ENCODE results near the gene PCDH15. TPM values are rescaled to one million over a fixed set of nuclear protein-coding genes. Genes with fewer than 3 reads are reported as not detected.
A peak's percentile ranks its signal among the peaks of the same experiment; 100 is the strongest.

Gene PCDH15
- polyA plus RNA-seq, 1 of the 3 experiments (the other 2 are of a cell fraction) = 0.03 TPM

- H3K4me2 ChIP-seq = no peak overlapping the region
- H3K27me3 ChIP-seq (ENCODE audit: insufficient read depth) = no peaks in the 10 kb centered on the region
- TF ChIP-seq SMC3 (IDR thresholded peaks at IDR 0.05; ENCODE audit: low read depth, low read length) = peak; percentile 24; the same call in 1 of the 2 replicates
- no peak for TF ChIP-seq RXRA (IDR thresholded peaks at IDR 0.05; ENCODE audit: borderline replicate concordance, low read depth)
- peak; percentile 55 for TF ChIP-seq RAD21 (IDR thresholded peaks at IDR 0.05; ENCODE audit: low read length)
- TF ChIP-seq, protein P1, sequence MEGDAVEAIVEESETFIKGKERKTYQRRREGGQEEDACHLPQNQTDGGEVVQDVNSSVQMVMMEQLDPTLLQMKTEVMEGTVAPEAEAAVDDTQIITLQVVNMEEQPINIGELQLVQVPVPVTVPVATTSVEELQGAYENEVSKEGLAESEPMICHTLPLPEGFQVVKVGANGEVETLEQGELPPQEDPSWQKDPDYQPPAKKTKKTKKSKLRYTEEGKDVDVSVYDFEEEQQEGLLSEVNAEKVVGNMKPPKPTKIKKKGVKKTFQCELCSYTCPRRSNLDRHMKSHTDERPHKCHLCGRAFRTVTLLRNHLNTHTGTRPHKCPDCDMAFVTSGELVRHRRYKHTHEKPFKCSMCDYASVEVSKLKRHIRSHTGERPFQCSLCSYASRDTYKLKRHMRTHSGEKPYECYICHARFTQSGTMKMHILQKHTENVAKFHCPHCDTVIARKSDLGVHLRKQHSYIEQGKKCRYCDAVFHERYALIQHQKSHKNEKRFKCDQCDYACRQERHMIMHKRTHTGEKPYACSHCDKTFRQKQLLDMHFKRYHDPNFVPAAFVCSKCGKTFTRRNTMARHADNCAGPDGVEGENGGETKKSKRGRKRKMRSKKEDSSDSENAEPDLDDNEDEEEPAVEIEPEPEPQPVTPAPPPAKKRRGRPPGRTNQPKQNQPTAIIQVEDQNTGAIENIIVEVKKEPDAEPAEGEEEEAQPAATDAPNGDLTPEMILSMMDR (IDR thresholded peaks at IDR 0.05) = peak; percentile 43
- TF ChIP-seq, protein P2, sequence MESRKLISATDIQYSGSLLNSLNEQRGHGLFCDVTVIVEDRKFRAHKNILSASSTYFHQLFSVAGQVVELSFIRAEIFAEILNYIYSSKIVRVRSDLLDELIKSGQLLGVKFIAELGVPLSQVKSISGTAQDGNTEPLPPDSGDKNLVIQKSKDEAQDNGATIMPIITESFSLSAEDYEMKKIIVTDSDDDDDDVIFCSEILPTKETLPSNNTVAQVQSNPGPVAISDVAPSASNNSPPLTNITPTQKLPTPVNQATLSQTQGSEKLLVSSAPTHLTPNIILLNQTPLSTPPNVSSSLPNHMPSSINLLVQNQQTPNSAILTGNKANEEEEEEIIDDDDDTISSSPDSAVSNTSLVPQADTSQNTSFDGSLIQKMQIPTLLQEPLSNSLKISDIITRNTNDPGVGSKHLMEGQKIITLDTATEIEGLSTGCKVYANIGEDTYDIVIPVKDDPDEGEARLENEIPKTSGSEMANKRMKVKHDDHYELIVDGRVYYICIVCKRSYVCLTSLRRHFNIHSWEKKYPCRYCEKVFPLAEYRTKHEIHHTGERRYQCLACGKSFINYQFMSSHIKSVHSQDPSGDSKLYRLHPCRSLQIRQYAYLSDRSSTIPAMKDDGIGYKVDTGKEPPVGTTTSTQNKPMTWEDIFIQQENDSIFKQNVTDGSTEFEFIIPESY (IDR thresholded peaks at IDR 0.05; ENCODE audit: borderline replicate concordance, low read depth) = no peak
- no peak for TF ChIP-seq YY1 (IDR thresholded peaks at IDR 0.05; ENCODE audit: low read depth)
- no peak for TF ChIP-seq SIN3A (IDR thresholded peaks at IDR 0.05; ENCODE audit: borderline replicate concordance, low read depth, low read length)
- 6% methylated on average over 3 of the region's 3 CpGs for WGBS (ENCODE audit: low lambda C conversion rate)
- H3K9me2 ChIP-seq = no peaks in the 10 kb centered on the region
- H3K9ac ChIP-seq = no peak overlapping the region
- no peaks in the 10 kb centered on the region for H3K4me1 ChIP-seq (ENCODE audit: control insufficient read depth in 1 of 2, insufficient read depth in 2 of 2, low read depth in 1 of 2, low read length in 1 of 2)
- no peaks in the 10 kb centered on the region for H3K36me3 ChIP-seq (replicated peaks in 1 of 2; ENCODE audit: control insufficient read depth in 1 of 2, insufficient read depth in 2 of 2, low read length in 1 of 2)
- no peak overlapping the region for H3K4me3 ChIP-seq (ENCODE audit: low read depth in 2 of 2, low read length in 1 of 2)
- H3K27ac ChIP-seq (ENCODE audit: low read depth in 2 of 2, low read length in 1 of 2) = no peak overlapping the region
- H3K9me3 ChIP-seq = no peaks in the 10 kb centered on the region
- POLR2A ChIA-PET = no interaction called here
- peak; percentile 23 for DNase-seq
- CTCF ChIA-PET = interaction anchor here (0.9 to 2.3 kb wide), 19 partner anchors 10 to 1499 kb away, joined by 3 to 7 read pairs (median 4); no protein-coding TSS in a partner anchor
- no peaks in the 10 kb centered on the region for H4K20me1 ChIP-seq (ENCODE audit: insufficient read depth)
- H2AFZ ChIP-seq (ENCODE audit: low read depth) = no peak overlapping the region
- no peaks in the 10 kb centered on the region for H3K79me2 ChIP-seq (ENCODE audit: insufficient read depth)
- no peaks in the 10 kb centered on the region for H3F3A ChIP-seq (replicated peaks; ENCODE audit: insufficient read depth)
Observed at GRCh38 chr10:54133203-54133602, 667.8 kb downstream of the PCDH15 start.

GRCh38 chr10:54131833-54132232, 669.2 kb downstream of the PCDH15 start:
- no peak for DNase-seq
- H3K4me3 ChIP-seq (ENCODE audit: low read depth in 2 of 2, low read length in 1 of 2) = no peak overlapping the region
- H3K9me3 ChIP-seq = no peaks in the 10 kb centered on the region
- CTCF ChIA-PET = interaction anchor here (1.3 to 2.3 kb wide), 3 partner anchors 12 to 271 kb away, joined by 6 to 7 read pairs (median 6); no protein-coding TSS in a partner anchor
- no peak overlapping the region for H3K9ac ChIP-seq
- no peak overlapping the region for H3K27ac ChIP-seq (ENCODE audit: low read depth in 2 of 2, low read length in 1 of 2)
- H3F3A ChIP-seq (replicated peaks; ENCODE audit: insufficient read depth) = no peaks in the 10 kb centered on the region
- no peaks in the 10 kb centered on the region for H3K4me1 ChIP-seq (ENCODE audit: control insufficient read depth in 1 of 2, insufficient read depth in 2 of 2, low read depth in 1 of 2, low read length in 1 of 2)
- 44% methylated on average over 6 of the region's 6 CpGs for WGBS (ENCODE audit: low lambda C conversion rate)
- H4K20me1 ChIP-seq (ENCODE audit: insufficient read depth) = no peaks in the 10 kb centered on the region
- H2AFZ ChIP-seq (ENCODE audit: low read depth) = no peak overlapping the region
- POLR2A ChIA-PET = no interaction called here
- H3K27me3 ChIP-seq (ENCODE audit: insufficient read depth) = no peaks in the 10 kb centered on the region
- H3K4me2 ChIP-seq = no peak overlapping the region
- H3K36me3 ChIP-seq (replicated peaks in 1 of 2; ENCODE audit: control insufficient read depth in 1 of 2, insufficient read depth in 2 of 2, low read length in 1 of 2) = no peaks in the 10 kb centered on the region
- H3K9me2 ChIP-seq = no peaks in the 10 kb centered on the region
- no peaks in the 10 kb centered on the region for H3K79me2 ChIP-seq (ENCODE audit: insufficient read depth)
- no peak for TF ChIP-seq ELF1 (IDR thresholded peaks at IDR 0.05)
- no peak for TF ChIP-seq GABPA (IDR thresholded peaks at IDR 0.05; ENCODE audit: low read depth)
- TF ChIP-seq SIN3A (IDR thresholded peaks at IDR 0.05; ENCODE audit: borderline replicate concordance, low read depth, low read length) = no peak
- TF ChIP-seq CHD2 (IDR thresholded peaks at IDR 0.05; ENCODE audit: low read length, partially characterized antibody) = no peak
- TF ChIP-seq MXI1 (IDR thresholded peaks at IDR 0.05; ENCODE audit: low read depth, low read length) = no peak
- TF ChIP-seq, protein P3, sequence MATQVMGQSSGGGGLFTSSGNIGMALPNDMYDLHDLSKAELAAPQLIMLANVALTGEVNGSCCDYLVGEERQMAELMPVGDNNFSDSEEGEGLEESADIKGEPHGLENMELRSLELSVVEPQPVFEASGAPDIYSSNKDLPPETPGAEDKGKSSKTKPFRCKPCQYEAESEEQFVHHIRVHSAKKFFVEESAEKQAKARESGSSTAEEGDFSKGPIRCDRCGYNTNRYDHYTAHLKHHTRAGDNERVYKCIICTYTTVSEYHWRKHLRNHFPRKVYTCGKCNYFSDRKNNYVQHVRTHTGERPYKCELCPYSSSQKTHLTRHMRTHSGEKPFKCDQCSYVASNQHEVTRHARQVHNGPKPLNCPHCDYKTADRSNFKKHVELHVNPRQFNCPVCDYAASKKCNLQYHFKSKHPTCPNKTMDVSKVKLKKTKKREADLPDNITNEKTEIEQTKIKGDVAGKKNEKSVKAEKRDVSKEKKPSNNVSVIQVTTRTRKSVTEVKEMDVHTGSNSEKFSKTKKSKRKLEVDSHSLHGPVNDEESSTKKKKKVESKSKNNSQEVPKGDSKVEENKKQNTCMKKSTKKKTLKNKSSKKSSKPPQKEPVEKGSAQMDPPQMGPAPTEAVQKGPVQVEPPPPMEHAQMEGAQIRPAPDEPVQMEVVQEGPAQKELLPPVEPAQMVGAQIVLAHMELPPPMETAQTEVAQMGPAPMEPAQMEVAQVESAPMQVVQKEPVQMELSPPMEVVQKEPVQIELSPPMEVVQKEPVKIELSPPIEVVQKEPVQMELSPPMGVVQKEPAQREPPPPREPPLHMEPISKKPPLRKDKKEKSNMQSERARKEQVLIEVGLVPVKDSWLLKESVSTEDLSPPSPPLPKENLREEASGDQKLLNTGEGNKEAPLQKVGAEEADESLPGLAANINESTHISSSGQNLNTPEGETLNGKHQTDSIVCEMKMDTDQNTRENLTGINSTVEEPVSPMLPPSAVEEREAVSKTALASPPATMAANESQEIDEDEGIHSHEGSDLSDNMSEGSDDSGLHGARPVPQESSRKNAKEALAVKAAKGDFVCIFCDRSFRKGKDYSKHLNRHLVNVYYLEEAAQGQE (IDR thresholded peaks at IDR 0.05; ENCODE audit: low read depth, low read length) = no peak
- TF ChIP-seq EP300 (IDR thresholded peaks at IDR 0.05; ENCODE audit: borderline replicate concordance in 1 of 2, low read depth in 1 of 2, low read length in 1 of 2) = no peak
- no peak for TF ChIP-seq GATA2 (CRISPR knock-in tag; IDR thresholded peaks at IDR 0.05)
- TF ChIP-seq, protein P4, sequence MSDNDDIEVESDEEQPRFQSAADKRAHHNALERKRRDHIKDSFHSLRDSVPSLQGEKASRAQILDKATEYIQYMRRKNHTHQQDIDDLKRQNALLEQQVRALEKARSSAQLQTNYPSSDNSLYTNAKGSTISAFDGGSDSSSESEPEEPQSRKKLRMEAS (IDR thresholded peaks at IDR 0.05; ENCODE audit: low read depth) = no peak
- no peak for TF ChIP-seq USF1 (IDR thresholded peaks at IDR 0.05; ENCODE audit: borderline replicate concordance, low read depth)
- no peak for TF ChIP-seq POLR2AphosphoS5 (IDR thresholded peaks at IDR 0.05; ENCODE audit: low read depth, low read length)
- TF ChIP-seq, protein P2 (IDR thresholded peaks at IDR 0.05; ENCODE audit: borderline replicate concordance, low read depth) = no peak
